Measurements from ENCODE around the gene PARVB. TPM values are rescaled to one million over a fixed set of nuclear protein-coding genes. Genes with fewer than 3 reads are reported as not detected.

PARVB gene
- polyA plus RNA-seq, 1 experiment: 65.8 TPM

GRCh38 chr22:44125421-44125820 is 101.3 kb downstream of the PARVB start:
- no peak for DNase-seq (ENCODE audit: low read depth)
- TF ChIP-seq, protein P1, sequence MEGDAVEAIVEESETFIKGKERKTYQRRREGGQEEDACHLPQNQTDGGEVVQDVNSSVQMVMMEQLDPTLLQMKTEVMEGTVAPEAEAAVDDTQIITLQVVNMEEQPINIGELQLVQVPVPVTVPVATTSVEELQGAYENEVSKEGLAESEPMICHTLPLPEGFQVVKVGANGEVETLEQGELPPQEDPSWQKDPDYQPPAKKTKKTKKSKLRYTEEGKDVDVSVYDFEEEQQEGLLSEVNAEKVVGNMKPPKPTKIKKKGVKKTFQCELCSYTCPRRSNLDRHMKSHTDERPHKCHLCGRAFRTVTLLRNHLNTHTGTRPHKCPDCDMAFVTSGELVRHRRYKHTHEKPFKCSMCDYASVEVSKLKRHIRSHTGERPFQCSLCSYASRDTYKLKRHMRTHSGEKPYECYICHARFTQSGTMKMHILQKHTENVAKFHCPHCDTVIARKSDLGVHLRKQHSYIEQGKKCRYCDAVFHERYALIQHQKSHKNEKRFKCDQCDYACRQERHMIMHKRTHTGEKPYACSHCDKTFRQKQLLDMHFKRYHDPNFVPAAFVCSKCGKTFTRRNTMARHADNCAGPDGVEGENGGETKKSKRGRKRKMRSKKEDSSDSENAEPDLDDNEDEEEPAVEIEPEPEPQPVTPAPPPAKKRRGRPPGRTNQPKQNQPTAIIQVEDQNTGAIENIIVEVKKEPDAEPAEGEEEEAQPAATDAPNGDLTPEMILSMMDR (IDR thresholded peaks at IDR 0.05; ENCODE audit: insufficient read depth, low read depth, low read length): no peak
- ChIA-PET CTCF (no interaction called here), POLR2A (no interaction called here)
- Histone ChIP-seq H3K4me3 (ENCODE audit: low read depth, low read length) (no peak overlapping the region), H3K27me3 (ENCODE audit: control insufficient read depth, insufficient read depth, low read length) (no peaks in the 10 kb centered on the region), H3K36me3 (ENCODE audit: control insufficient read depth, insufficient read depth, low read length) (no peaks in the 10 kb centered on the region; the same call in 1 of the 2 replicates)

DNA sequence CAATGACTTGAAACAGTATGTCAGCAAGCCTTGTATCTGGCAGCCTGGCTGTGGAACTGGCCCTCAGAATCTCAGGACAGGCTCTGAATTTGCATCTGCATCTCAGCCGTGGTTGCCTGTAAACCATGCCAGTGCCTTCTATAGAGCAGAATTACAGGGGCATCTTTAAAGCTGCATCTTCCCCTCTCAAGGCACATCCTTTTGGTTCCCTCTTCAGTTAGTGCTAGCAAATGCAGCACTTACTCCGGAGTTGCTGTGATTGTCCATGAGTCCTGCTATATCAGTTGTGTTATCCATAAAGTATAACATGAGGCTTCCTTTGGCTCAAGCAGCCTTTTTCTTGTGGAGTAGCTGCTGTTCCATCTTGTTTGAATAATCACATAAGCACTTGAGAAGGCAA is 102.7 kb downstream of the PARVB start:
- H3K27me3 ChIP-seq (ENCODE audit: control insufficient read depth, insufficient read depth, low read length): no peaks in the 10 kb centered on the region
- DNase-seq (ENCODE audit: low read depth): no peak
- ChIA-PET CTCF (interaction anchor here (0.8 to 1.8 kb wide), 2 partner anchors 13 to 56 kb away, joined by 3 to 4 read pairs; no protein-coding TSS in a partner anchor), POLR2A (no interaction called here)
- no peak overlapping the region for H3K4me3 ChIP-seq (ENCODE audit: low read depth, low read length)
- TF ChIP-seq, protein P1 (IDR thresholded peaks at IDR 0.05; ENCODE audit: insufficient read depth, low read depth, low read length): no peak
- H3K36me3 ChIP-seq (ENCODE audit: control insufficient read depth, insufficient read depth, low read length): no peaks in the 10 kb centered on the region; the same call in none of the 2 replicates

- TF ChIP-seq, protein P1 (IDR thresholded peaks at IDR 0.05; ENCODE audit: insufficient read depth, low read depth, low read length): no peak
Measured at GRCh38 chr22:44127356-44127755, 103.3 kb downstream of the PARVB start.

DNA sequence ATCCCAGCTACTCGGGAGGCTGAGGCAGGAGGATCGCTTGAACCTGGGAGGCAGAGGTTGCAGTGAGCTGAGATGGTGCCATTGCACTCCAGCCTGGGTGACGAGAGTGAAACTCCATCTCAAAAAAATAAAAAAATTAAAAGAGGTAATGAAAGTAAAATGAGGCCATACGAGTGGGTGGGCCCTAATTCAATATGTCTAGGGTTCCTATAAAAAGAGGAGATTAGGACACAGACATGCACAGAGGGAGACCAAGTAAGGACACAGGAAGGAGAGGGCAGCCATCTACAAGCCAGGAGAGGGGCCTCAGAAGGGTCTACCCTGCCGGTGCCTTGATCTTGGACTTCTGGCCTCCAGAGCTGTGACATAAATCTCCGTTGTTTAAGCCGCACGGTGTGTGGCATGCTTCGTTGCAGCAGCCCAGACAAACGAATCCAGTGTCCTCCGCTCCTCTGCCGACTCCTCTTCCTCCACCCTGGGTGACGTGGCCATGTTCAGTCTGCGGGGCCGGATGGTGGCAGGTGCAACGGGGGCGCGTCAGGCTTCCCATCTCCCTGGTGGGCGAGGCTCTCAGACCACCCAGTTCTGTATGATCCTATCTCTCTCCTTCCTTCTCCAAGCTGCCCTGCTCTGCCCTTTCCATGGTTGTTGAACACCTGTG is 105.0 kb downstream of the PARVB start:
- TF ChIP-seq, protein P1 (IDR thresholded peaks at IDR 0.05; ENCODE audit: insufficient read depth, low read depth, low read length): no peak
- Histone ChIP-seq H3K27me3 (ENCODE audit: control insufficient read depth, insufficient read depth, low read length) (no peaks in the 10 kb centered on the region), H3K36me3 (ENCODE audit: control insufficient read depth, insufficient read depth, low read length) (peaks cover 2% of the 10 kb centered on the region), H3K4me3 (ENCODE audit: low read depth, low read length) (no peak overlapping the region)
- no peak for DNase-seq (ENCODE audit: low read depth)
- CTCF ChIA-PET: interaction anchor here (1.3 kb wide), 1 partner anchor 12 kb away, joined by 4 read pairs; no protein-coding TSS in a partner anchor
- POLR2A ChIA-PET: no interaction called here

More at GRCh38 chr22:44127356-44127755, 103.3 kb downstream of the PARVB start:
- no peak for DNase-seq (ENCODE audit: low read depth)
- ChIA-PET CTCF (interaction anchor here (1.8 kb wide), 1 partner anchor 12 kb away, joined by 4 read pairs; no protein-coding TSS in a partner anchor), POLR2A (no interaction called here)
- H3K4me3 ChIP-seq (ENCODE audit: low read depth, low read length): no peak overlapping the region
- no peaks in the 10 kb centered on the region for H3K27me3 ChIP-seq (ENCODE audit: control insufficient read depth, insufficient read depth, low read length)
- no peaks in the 10 kb centered on the region; the same call in none of the 2 replicates for H3K36me3 ChIP-seq (ENCODE audit: control insufficient read depth, insufficient read depth, low read length)

- Histone ChIP-seq H3K36me3 (ENCODE audit: control insufficient read depth, insufficient read depth, low read length) (peaks cover 3% of the 10 kb centered on the region), H3K27me3 (ENCODE audit: control insufficient read depth, insufficient read depth, low read length) (no peaks in the 10 kb centered on the region), H3K4me3 (ENCODE audit: low read depth, low read length) (no peak overlapping the region)
- CTCF ChIA-PET: interaction anchor here (0.5 to 1.3 kb wide), 2 partner anchors 11 to 144 kb away, joined by 3 to 4 read pairs; no protein-coding TSS in a partner anchor
- POLR2A ChIA-PET: no interaction called here
- TF ChIP-seq, protein P1 (IDR thresholded peaks at IDR 0.05; ENCODE audit: insufficient read depth, low read depth, low read length): no peak
- no peak for DNase-seq (ENCODE audit: low read depth)
Measured at GRCh38 chr22:44129619-44129976, 105.5 kb downstream of the PARVB start.

Measured in BJ (cell line).